ENCODE data around the gene JAML. TPM values are rescaled to one million over a fixed set of nuclear protein-coding genes. Genes with fewer than 3 reads are reported as not detected.

JAML gene
- total RNA-seq, 1 donor from 2014 or later: 17.2 TPM

DNA sequence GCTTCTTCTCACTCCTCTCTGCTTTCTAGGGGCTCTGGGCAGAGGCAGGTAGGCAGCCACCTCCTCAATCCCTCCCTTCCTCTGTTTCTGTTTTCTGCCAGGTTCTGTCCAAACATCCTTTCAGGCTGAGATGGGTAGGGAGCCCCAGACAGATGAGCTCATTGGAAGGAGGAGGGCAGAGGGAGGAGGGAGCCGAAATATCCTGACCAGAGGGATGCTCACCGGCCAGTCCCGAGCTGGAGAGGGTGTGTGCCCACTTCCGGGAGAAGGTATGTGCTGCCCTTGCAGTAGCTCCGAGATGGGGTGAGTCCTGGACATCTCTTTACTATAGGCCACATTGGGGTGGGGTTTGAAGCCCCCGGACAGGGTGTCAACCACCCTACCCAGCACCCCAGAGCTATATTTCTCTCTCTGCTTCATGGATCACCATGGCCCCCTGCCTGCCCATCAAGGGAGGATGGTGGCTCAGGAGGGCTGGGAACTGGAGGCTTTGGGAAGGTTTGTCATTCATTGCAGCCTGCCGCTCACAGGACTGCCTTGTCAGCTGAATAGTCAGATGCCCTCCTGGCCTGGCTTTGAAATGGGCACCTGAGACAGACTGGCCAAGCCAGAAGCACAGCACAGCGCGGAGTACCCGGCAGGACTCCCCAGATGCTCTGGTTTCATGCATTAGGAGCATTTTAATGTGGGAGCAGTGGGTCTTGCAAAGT is 67.5 kb downstream of the JAML start:
- TF ChIP-seq POLR2A (IDR thresholded peaks at IDR 0.05) (no peak), POLR2AphosphoS5 (IDR thresholded peaks at IDR 0.05; ENCODE audit: insufficient read depth in 1 of 2, low read depth in 1 of 2) (no peak)
- TF ChIP-seq, protein P1, sequence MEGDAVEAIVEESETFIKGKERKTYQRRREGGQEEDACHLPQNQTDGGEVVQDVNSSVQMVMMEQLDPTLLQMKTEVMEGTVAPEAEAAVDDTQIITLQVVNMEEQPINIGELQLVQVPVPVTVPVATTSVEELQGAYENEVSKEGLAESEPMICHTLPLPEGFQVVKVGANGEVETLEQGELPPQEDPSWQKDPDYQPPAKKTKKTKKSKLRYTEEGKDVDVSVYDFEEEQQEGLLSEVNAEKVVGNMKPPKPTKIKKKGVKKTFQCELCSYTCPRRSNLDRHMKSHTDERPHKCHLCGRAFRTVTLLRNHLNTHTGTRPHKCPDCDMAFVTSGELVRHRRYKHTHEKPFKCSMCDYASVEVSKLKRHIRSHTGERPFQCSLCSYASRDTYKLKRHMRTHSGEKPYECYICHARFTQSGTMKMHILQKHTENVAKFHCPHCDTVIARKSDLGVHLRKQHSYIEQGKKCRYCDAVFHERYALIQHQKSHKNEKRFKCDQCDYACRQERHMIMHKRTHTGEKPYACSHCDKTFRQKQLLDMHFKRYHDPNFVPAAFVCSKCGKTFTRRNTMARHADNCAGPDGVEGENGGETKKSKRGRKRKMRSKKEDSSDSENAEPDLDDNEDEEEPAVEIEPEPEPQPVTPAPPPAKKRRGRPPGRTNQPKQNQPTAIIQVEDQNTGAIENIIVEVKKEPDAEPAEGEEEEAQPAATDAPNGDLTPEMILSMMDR (IDR thresholded peaks at IDR 0.05): no peak
- intact Hi-C loops (cut with DNase I): no loop called here
- no peak overlapping the region for H3K4me3 ChIP-seq
- H3K36me3 ChIP-seq: no peaks in the 10 kb centered on the region
- H3K9me3 ChIP-seq: no peaks in the 10 kb centered on the region
- no peak for DNase-seq (ENCODE audit: extremely low spot score in 2 of 2)
- H3K27me3 ChIP-seq: peaks cover 4% of the 10 kb centered on the region
- H3K4me1 ChIP-seq: peaks cover 11% of the 10 kb centered on the region
- H3K27ac ChIP-seq: no peak overlapping the region

DNA sequence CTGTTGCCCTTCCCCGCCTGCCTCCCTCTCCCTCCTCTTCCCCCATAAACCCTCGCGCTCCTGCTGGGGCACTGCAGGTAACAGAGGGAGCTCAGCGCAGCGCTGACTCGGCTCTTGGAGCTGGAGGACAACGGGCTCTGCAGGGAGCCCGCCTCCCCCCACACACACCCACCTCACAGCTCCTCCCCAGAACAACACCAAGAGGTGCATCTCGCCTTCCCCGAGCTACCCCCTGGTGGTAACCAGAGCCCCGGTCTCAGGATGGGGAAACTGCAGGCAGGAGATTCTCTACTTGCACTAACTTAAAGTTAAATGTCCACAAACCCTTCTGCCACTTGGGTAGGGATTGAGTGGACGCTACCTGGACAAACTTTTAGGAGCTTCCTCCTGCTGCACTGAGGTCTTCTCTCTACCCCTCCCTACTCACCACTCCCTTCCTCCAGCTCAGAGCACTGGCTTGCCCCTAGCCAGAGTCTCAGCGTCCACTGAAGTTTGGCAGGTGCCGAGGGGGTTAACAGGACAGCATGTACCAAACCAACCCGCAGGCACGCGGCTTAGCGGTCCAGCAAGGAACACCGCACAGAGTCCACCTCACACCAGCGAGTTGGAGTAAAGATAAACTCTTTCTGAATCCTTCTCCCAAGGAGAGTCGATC is 68.2 kb downstream of the JAML start:
- DNase-seq (ENCODE audit: extremely low spot score in 2 of 2): no peak
- TF ChIP-seq, protein P1 (IDR thresholded peaks at IDR 0.05): no peak
- TF ChIP-seq POLR2A (IDR thresholded peaks at IDR 0.05): no peak
- TF ChIP-seq POLR2AphosphoS5 (IDR thresholded peaks at IDR 0.05; ENCODE audit: insufficient read depth in 1 of 2, low read depth in 1 of 2): no peak
- H3K4me3 ChIP-seq: no peak overlapping the region
- H3K4me1 ChIP-seq: peaks cover 17% of the 10 kb centered on the region
- H3K9me3 ChIP-seq: no peaks in the 10 kb centered on the region
- intact Hi-C loops (cut with DNase I): no loop called here
- H3K27me3 ChIP-seq: peaks cover 4% of the 10 kb centered on the region
- H3K27ac ChIP-seq: no peak overlapping the region
- no peaks in the 10 kb centered on the region for H3K36me3 ChIP-seq

DNA sequence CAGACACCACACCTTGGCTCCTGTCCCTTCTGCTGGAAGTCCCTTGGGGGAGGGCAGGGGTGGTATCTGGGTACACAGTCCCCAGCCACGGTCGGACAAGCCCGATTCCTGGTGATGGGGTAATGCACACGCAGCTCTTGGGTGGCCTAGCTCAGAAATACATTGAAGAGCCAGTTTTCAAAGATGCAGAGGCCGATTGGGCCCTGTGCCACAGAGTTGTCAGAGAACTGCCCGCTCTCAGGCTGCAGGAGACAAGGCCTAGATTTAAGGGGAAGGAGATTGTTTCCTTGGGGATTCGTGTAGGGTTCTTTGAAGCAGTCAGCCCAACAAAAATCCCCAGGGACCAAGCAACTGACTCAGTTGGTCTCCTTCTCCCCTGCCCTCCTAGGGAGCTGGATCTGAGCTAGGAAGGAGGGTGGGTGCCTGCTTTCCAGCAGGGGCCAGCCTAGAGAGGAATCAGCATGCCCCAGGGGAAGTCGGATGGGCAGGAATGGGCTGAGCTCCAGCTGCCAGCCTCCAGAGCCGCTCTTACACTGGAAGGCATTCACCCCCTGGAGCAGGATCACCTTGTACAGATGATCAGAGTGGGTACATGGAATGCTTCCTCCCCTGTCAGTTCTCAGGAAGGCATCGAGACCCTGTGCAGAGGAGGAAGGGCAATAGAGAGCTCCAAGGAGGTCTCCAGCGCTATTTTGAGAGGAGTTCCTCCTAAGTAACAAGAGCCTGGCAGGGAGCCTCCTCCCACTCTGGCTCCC is 68.9 kb downstream of the JAML start:
- intact Hi-C loops (cut with DNase I): no loop called here
- Histone ChIP-seq H3K27me3 (peaks cover 4% of the 10 kb centered on the region), H3K36me3 (no peaks in the 10 kb centered on the region), H3K27ac (no peak overlapping the region), H3K4me1 (peaks cover 17% of the 10 kb centered on the region), H3K9me3 (no peaks in the 10 kb centered on the region), H3K4me3 (no peak overlapping the region)
- no peak for TF ChIP-seq POLR2AphosphoS5 (IDR thresholded peaks at IDR 0.05; ENCODE audit: insufficient read depth in 1 of 2, low read depth in 1 of 2)
- no peak for TF ChIP-seq POLR2A (IDR thresholded peaks at IDR 0.05)
- TF ChIP-seq, protein P1 (IDR thresholded peaks at IDR 0.05): no peak
- DNase-seq (ENCODE audit: extremely low spot score in 2 of 2): no peak

DNA sequence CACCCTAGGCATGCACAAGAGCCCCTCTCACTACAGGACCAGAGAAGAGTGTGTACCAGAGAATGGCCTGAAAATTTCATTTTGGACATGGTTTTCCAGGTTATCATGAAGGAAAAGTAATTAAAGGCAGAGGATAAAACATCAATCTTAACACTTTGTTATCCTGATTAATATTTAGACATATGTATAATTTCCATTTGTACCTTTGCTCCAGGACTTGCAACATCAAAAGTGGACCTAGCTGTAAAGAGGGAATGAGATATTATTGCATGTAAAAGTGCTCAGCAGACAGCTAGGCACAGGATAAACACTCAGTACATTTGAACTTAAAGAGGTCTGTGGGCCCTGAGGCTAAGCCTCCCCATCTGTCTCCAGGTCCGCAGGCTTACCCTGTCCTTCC is 70.2 kb downstream of the JAML start:
- TF ChIP-seq POLR2A (IDR thresholded peaks at IDR 0.05) (no peak), POLR2AphosphoS5 (IDR thresholded peaks at IDR 0.05; ENCODE audit: insufficient read depth in 1 of 2, low read depth in 1 of 2) (no peak)
- TF ChIP-seq, protein P1 (IDR thresholded peaks at IDR 0.05): no peak
- Histone ChIP-seq H3K4me3 (no peak overlapping the region), H3K36me3 (no peaks in the 10 kb centered on the region), H3K27me3 (peaks cover 4% of the 10 kb centered on the region), H3K9me3 (no peaks in the 10 kb centered on the region), H3K4me1 (peaks cover 17% of the 10 kb centered on the region), H3K27ac (no peak overlapping the region)
- intact Hi-C loops (cut with DNase I): no loop called here
- DNase-seq (ENCODE audit: extremely low spot score in 2 of 2): no peak

Measured in vagina (tissue), 2 donors.